Muscle layer of duodenum (tissue), 2 donors: ENCODE results near the gene PRKG1.

Source experiments
- H3K27ac ChIP-seq: one replicate; pipeline ENCODE4 v1.7.0; 2013; ENCODE audit warnings: mild to moderate bottlenecking, low read length
- H3K27me3 ChIP-seq: one replicate; pipeline ENCODE4 v1.7.0; 2013; ENCODE audit warnings: low read depth, mild to moderate bottlenecking, control low read depth, low read length
- H3K36me3 ChIP-seq, 2 donors: one replicate each; pipeline ENCODE4 v1.7.0; 2013; ENCODE audit warnings: low read length in 2 of 2, control low read depth in 1 of 2, mild to moderate bottlenecking in 1 of 2; ENCODE audit not compliant: insufficient read depth in 2 of 2, control insufficient read depth in 1 of 2
- H3K4me1 ChIP-seq, 2 donors: one replicate each; pipeline ENCODE4 v1.7.0; 2013; ENCODE audit warnings: low read length in 2 of 2, mild to moderate bottlenecking in 2 of 2, control low read depth in 1 of 2, moderate library complexity in 1 of 2; ENCODE audit not compliant: insufficient read depth in 2 of 2, control insufficient read depth in 1 of 2
- H3K4me3 ChIP-seq, 2 donors: one replicate each; pipeline ENCODE4 v1.7.0; 2013; ENCODE audit warnings: low read length in 2 of 2, low read depth in 1 of 2, mild to moderate bottlenecking in 1 of 2
- H3K9me3 ChIP-seq, 2 donors: one replicate each; pipeline ENCODE4 v1.7.0; 2013; ENCODE audit warnings: low read length in 2 of 2, control low read depth in 1 of 2, mild to moderate bottlenecking in 1 of 2; ENCODE audit not compliant: control insufficient read depth in 1 of 2
- donor health status: healthy.

PRKG1 gene

DNA sequence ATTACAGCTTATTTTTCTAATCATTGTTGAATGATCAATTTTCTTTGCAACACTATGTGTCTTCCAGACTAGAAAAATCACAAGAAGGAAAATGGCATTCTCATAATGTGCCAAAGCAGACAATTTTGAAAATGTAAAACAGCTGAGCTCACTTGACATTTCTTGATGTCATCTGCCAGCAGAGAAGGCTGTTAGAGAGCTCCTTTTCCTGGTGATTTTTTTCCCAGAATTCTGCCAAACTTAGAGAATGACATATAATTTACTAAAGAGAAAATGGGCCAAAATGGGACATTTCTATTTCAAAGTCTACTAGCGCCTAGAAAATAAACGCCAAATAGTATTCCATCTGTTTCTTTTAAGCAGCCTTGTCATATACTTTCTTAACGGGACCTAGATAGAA is 714.0 kb downstream of the PRKG1 start:
- Histone ChIP-seq H3K27me3 (no peaks in the 10 kb centered on the region), H3K4me3 (no peak overlapping the region), H3K4me1 (no peaks in the 10 kb centered on the region), H3K36me3 (no peaks in the 10 kb centered on the region), H3K27ac (no peak overlapping the region), H3K9me3 (peaks cover 0 to 12% of the 10 kb centered on the region in 2 donors)

- Histone ChIP-seq H3K36me3 (no peaks in the 10 kb centered on the region), H3K4me1 (no peaks in the 10 kb centered on the region), H3K4me3 (no peak overlapping the region), H3K27me3 (no peaks in the 10 kb centered on the region), H3K27ac (no peak overlapping the region), H3K9me3 (peaks cover 2 to 12% of the 10 kb centered on the region in 2 donors)
Observed at GRCh38 chr10:51789118-51789517, 714.8 kb downstream of the PRKG1 start.

- H3K27ac ChIP-seq = no peak overlapping the region
- no peaks in the 10 kb centered on the region for H3K4me1 ChIP-seq
- H3K27me3 ChIP-seq = no peaks in the 10 kb centered on the region
- no peaks in the 10 kb centered on the region for H3K36me3 ChIP-seq
- H3K4me3 ChIP-seq = no peak overlapping the region
- peaks cover 3 to 12% of the 10 kb centered on the region in 2 donors for H3K9me3 ChIP-seq
Observed at GRCh38 chr10:51789903-51790302, 715.6 kb downstream of the PRKG1 start.

DNA sequence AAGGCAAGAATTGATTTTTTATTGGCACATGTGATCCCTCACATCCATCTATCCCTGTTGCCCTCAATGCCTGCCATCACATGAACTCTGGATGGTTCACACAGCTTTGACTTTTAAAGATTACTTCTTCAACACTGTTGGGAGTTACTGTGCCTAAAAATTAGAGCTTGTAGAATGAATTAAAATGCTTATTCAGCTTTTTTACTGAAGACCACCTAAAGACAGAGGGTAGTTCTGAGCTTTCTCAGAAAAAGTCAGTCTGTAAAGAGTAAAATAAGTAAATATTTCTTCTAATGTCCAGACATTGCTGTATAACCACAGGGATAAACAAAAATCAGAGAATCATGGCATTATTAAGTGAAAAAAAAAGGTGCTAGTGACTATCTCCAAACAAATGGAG is 718.4 kb downstream of the PRKG1 start:
- no peak overlapping the region for H3K4me3 ChIP-seq
- H3K36me3 ChIP-seq = no peaks in the 10 kb centered on the region
- no peaks in the 10 kb centered on the region for H3K27me3 ChIP-seq
- peaks cover 3 to 12% of the 10 kb centered on the region in 2 donors for H3K9me3 ChIP-seq
- H3K27ac ChIP-seq = no peak overlapping the region
- no peaks in the 10 kb centered on the region for H3K4me1 ChIP-seq

DNA sequence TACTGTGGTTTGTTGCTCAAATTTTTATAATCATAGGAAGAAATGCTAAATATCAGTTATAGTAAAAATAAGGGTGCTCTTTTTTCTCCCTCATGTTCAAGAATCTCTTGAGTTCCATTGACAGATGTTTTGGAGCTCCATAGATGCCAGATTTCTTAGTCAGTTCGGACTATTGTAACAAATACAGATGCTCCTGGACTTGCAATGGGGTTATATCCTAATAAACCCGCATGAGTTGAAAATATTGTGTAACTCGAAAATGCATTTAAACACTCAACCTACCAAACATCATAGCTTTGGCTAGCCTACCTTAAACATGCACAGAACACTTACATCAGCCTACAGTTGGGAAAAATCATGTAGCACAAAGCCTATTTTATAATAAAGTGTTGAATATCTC is 725.8 kb downstream of the PRKG1 start:
- H3K4me1 ChIP-seq = no peaks in the 10 kb centered on the region
- no peaks in the 10 kb centered on the region for H3K27me3 ChIP-seq
- no peak overlapping the region for H3K4me3 ChIP-seq
- no peaks in the 10 kb centered on the region for H3K9me3 ChIP-seq
- H3K36me3 ChIP-seq = no peaks in the 10 kb centered on the region
- no peak overlapping the region for H3K27ac ChIP-seq

DNA sequence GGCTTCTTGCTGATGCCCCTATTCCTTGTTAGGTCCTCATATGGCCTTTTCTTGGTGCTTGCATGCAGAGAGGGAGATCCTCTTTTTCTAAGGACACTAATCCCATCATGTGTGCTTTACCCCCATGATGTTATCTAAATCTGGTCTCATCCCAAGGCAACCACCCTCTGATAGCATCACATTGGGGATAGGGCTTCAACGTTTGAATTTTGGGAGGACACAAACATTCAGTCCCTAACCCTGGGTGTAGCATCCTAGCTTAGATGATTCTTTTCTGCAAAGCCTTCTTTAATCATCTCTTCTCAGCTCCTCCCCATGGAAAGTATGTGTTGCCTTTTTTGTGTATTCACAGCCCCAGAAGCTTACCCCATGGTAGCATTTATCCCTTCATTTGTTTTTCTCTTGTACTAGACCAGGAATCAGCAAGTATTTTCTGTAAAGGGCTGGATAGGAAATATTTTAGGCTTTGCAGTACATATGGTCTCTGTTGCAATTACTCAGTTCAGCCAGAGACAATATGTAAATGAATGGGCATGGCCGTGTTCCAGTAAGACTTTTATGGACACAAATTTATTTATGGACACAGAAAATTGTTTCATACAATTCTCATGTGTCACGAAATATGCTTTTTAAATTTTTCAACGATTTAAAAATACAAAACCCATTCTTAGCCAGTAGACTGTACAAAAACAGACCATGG is 726.6 kb downstream of the PRKG1 start:
- Histone ChIP-seq H3K27ac (no peak overlapping the region), H3K27me3 (no peaks in the 10 kb centered on the region), H3K4me1 (no peaks in the 10 kb centered on the region)

DNA sequence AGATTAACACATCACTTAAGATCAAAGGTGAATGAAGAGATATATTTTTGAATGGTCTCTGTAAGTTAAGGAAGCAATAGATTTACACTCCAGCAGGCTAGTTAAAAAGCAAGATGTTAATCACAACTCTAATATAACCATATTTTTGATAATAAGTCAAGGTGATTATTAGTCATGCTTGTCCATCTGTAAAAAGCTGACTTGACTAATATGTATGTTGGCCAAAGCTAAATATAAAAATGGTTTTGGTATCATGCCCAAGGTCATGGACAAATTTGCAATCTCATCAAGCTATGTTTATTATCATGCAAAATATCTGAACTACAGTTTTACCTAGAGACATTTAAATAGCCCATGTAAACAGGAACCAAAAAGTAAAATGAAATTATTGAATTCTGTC is 727.7 kb downstream of the PRKG1 start:
- Histone ChIP-seq H3K27ac (no peak overlapping the region), H3K4me3 (no peak overlapping the region), H3K27me3 (no peaks in the 10 kb centered on the region), H3K4me1 (no peaks in the 10 kb centered on the region), H3K9me3 (no peaks in the 10 kb centered on the region), H3K36me3 (no peaks in the 10 kb centered on the region)

More for the DNA sequence above, 726.6 kb downstream of the PRKG1 start:
- H3K9me3 ChIP-seq = no peaks in the 10 kb centered on the region
- no peak overlapping the region for H3K4me3 ChIP-seq
- H3K36me3 ChIP-seq = no peaks in the 10 kb centered on the region

DNA sequence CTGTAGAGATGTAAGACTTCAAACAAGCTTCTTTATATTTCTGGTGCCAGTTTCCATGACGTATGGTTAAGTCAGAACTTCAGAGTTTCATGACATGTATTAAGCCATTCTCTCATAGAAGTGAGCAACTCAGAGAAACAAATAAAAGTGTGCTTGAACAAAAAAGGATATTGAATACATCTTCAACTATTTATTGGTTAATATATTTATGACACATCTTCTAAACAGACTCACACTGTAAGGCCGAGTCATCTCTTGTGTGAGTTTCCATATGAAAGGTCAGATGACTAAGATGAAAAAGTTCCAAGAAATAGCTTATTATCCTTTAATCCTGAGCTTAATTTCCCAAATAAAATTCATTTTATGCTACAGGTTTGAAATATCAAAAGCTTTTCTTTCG is 730.6 kb downstream of the PRKG1 start:
- Histone ChIP-seq H3K4me3 (no peak overlapping the region), H3K27ac (no peak overlapping the region), H3K9me3 (no peaks in the 10 kb centered on the region), H3K4me1 (no peaks in the 10 kb centered on the region), H3K36me3 (no peaks in the 10 kb centered on the region), H3K27me3 (no peaks in the 10 kb centered on the region)

DNA sequence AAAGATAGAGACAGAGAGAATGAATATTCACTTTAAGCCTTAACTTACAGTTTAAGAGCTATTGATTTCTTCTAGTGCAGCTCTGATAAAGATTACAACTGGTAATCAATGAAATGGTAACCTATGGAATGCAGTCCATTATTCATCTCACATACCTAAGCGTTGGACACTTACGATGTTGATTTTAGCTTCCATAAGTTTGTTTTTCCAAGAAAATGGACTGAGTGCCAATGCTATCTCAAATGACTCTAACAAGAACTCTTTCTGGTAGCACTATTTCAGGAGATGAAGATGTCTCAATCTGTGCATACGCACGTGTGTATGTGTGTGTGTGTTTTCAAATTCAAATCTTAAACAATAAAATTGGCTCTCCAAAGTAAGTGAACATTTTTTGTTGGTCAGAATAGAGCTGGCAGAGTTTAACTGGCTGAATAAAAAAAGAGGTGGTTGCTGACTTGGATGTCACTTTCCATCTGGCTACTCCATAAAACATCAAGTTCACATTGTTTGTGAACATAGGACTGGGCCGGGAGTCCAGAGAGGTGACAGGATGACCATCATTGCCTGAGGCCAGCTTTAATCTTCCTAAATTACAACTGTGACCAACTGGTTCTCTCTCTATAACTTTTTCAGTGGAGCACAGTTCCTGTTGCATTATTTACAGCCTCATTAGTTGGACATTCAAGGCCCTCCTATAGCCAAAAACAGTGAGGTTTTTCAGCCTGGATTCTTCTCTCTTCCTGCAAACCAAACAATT is 732.0 kb downstream of the PRKG1 start:
- no peak overlapping the region for H3K27ac ChIP-seq
- H3K9me3 ChIP-seq = no peaks in the 10 kb centered on the region
- no peaks in the 10 kb centered on the region for H3K4me1 ChIP-seq
- H3K27me3 ChIP-seq = no peaks in the 10 kb centered on the region
- H3K4me3 ChIP-seq = no peak overlapping the region
- H3K36me3 ChIP-seq = no peaks in the 10 kb centered on the region

- H3K36me3 ChIP-seq = no peaks in the 10 kb centered on the region
Observed at GRCh38 chr10:51808187-51808586, 733.9 kb downstream of the PRKG1 start.

DNA sequence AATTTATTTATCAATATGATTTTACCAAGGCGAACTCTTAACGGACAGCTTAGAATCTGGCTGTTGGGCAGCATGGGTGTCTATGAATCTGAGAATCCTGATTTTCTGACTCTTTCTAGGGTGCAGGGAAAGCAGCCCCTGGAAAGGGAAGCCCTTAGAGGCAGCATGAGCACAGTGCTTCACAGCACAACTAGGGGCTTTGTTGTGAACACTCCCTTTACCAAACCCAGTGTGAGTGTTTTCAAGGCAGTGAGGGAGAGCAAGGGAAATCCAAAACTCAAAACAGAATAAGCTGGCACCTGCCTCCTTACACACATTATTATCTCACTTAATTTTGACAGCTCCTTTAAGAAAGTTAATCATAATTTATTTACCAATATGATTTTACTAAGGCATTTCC is 741.4 kb downstream of the PRKG1 start:
- Histone ChIP-seq H3K4me1 (peaks cover 0 to 8% of the 10 kb centered on the region in 2 donors), H3K4me3 (no peak overlapping the region), H3K9me3 (no peaks in the 10 kb centered on the region), H3K36me3 (no peaks in the 10 kb centered on the region), H3K27me3 (no peaks in the 10 kb centered on the region), H3K27ac (no peak overlapping the region)

More at GRCh38 chr10:51808187-51808586, 733.9 kb downstream of the PRKG1 start:
- H3K27me3 ChIP-seq = no peaks in the 10 kb centered on the region
- H3K4me3 ChIP-seq = no peak overlapping the region
- H3K27ac ChIP-seq = no peak overlapping the region
- H3K4me1 ChIP-seq = no peaks in the 10 kb centered on the region
- H3K9me3 ChIP-seq = no peaks in the 10 kb centered on the region
